CD14-positive monocyte (primary cell): ENCODE data around the gene SERTAD2. TPM values are rescaled to one million over a fixed set of nuclear protein-coding genes. Genes with fewer than 3 reads are reported as not detected.

Experiments
- DNase-seq, 3 donors: peaks; one replicate each; pipeline ENCODE4 v3.0.0-alpha.2; 2011 to 2022
- H2AFZ ChIP-seq: 2 replicates; pipeline ENCODE4 v1.6.0; 2012; ENCODE audit warnings: mild to moderate bottlenecking, low read depth, low read length, inconsistent platforms; ENCODE audit not compliant: insufficient read depth, poor library complexity, severe bottlenecking
- H3K27ac ChIP-seq, 2 donors: 1 replicate in 1 of 2; 2 replicates in 1 of 2; pipeline ENCODE4 v1.5.1; 2012 to 2013; ENCODE audit warnings: low read length in 2 of 2, control low read depth in 1 of 2, inconsistent platforms in 1 of 2, low read depth in 1 of 2, mild to moderate bottlenecking in 1 of 2
- H3K27me3 ChIP-seq, 2 donors: one replicate each; pipeline versions ENCODE4 v1.6.0 to v1.6.1; 2011 to 2013; ENCODE audit warnings: low read length in 2 of 2; ENCODE audit not compliant: control insufficient read depth in 2 of 2, insufficient read depth in 2 of 2
- H3K36me3 ChIP-seq, 2 donors: replicated peaks in 1 of 2; 1 replicate in 1 of 2; 2 replicates in 1 of 2; pipeline versions ENCODE4 v1.5.1 to v1.6.1; 2012 to 2013; ENCODE audit warnings: low read length in 2 of 2, control low read depth in 1 of 2, inconsistent platforms in 1 of 2, mild to moderate bottlenecking in 1 of 2; ENCODE audit not compliant: insufficient read depth in 2 of 2, control insufficient read depth in 1 of 2
- H3K4me1 ChIP-seq, 2 donors: 1 replicate in 1 of 2; 2 replicates in 1 of 2; pipeline versions ENCODE4 v1.5.1 to v1.6.1; 2012 to 2013; ENCODE audit warnings: low read length in 2 of 2, control low read depth in 1 of 2, inconsistent platforms in 1 of 2, mild to moderate bottlenecking in 1 of 2, moderate library complexity in 1 of 2; ENCODE audit not compliant: insufficient read depth in 2 of 2, control insufficient read depth in 1 of 2
- H3K4me2 ChIP-seq: replicated peaks from 2 replicates; pipeline ENCODE3; 2012; ENCODE audit warnings: low read length, moderate library complexity, mild to moderate bottlenecking; ENCODE audit not compliant: poor library complexity, severe bottlenecking; ENCODE audit errors: extremely low read depth
- H3K4me3 ChIP-seq, 3 experiments: fragments of 200-600 bp in 1 of 3; sonication (generic) in 1 of 3; replicated peaks in 1 of 3; 1 replicate in 2 of 3; 2 replicates in 1 of 3; pipeline ENCODE4 v1.5.1; 2011 to 2013; ENCODE audit warnings: low read length in 3 of 3, mild to moderate bottlenecking in 3 of 3, control low read depth in 2 of 3, low read depth in 2 of 3, inconsistent platforms in 1 of 3, moderate library complexity in 1 of 3
- H3K79me2 ChIP-seq: 2 replicates; pipeline ENCODE4 v1.6.0; 2012; ENCODE audit warnings: mild to moderate bottlenecking, control low read depth, inconsistent platforms, low read length, moderate library complexity; ENCODE audit not compliant: insufficient read depth
- H3K9ac ChIP-seq: 2 replicates; pipeline ENCODE4 v1.6.0; 2017; ENCODE audit warnings: low read length, mild to moderate bottlenecking; ENCODE audit not compliant: insufficient read depth, poor library complexity, severe bottlenecking
- H3K9me3 ChIP-seq, 2 donors: replicated peaks in 1 of 2; 1 replicate in 1 of 2; 2 replicates in 1 of 2; pipeline versions ENCODE4 v1.5.1 to v1.6.1; 2012 to 2013; ENCODE audit warnings: low read length in 2 of 2, control low read depth in 1 of 2; ENCODE audit not compliant: control insufficient read depth in 1 of 2, insufficient read depth in 1 of 2
- H4K20me1 ChIP-seq: 2 replicates; pipeline ENCODE4 v1.6.0; 2012; ENCODE audit warnings: mild to moderate bottlenecking, low read length, control low read depth, moderate library complexity; ENCODE audit not compliant: insufficient read depth
- H3K27ac Mint-ChIP-seq, 7 donors: one replicate each; pipeline ENCODE4 v1.8.0; 2020; ENCODE audit warnings: mild to moderate bottlenecking in 7 of 7, mixed read lengths in 7 of 7, moderate library complexity in 6 of 7, inconsistent platforms in 2 of 7
- H3K27me3 Mint-ChIP-seq, 3 donors: one replicate each; pipeline ENCODE4 v1.8.0; 2021 to 2022; ENCODE audit warnings: low read depth in 3 of 3, mild to moderate bottlenecking in 3 of 3, mixed read lengths in 3 of 3, moderate library complexity in 3 of 3, inconsistent platforms in 1 of 3
- H3K36me3 Mint-ChIP-seq, 2 donors: one replicate each; pipeline ENCODE4 v1.8.0; 2020; ENCODE audit warnings: mixed read lengths in 2 of 2, inconsistent platforms in 1 of 2, mild to moderate bottlenecking in 1 of 2
- H3K4me1 Mint-ChIP-seq: one replicate; pipeline ENCODE4 v1.8.0; 2020; ENCODE audit warnings: mild to moderate bottlenecking, mixed read lengths
- H3K4me3 Mint-ChIP-seq, 2 donors: one replicate each; pipeline ENCODE4 v1.8.0; 2020; ENCODE audit warnings: mild to moderate bottlenecking in 2 of 2, mixed read lengths in 2 of 2, moderate library complexity in 1 of 2
- H3K9me3 Mint-ChIP-seq, 7 donors: one replicate each; pipeline ENCODE4 v1.8.0; 2020 to 2022; ENCODE audit warnings: mixed read lengths in 7 of 7, mild to moderate bottlenecking in 6 of 7, moderate library complexity in 6 of 7, inconsistent platforms in 2 of 7
- WGBS: methylation state at CpG from one replicate; pipeline ENCODE4 v1.1.5; 2013; ENCODE audit warnings: missing lambda C conversion rate; ENCODE audit not compliant: insufficient coverage; 5-methylcytosine and 5-hydroxymethylcytosine counted together
- intact Hi-C, 2 donors: fragments of 100-400 bp; cut with micrococcal nuclease; formaldehyde crosslinking; loops; one replicate each; pipeline versions ENCODE4 v1.15.0 to v1.15.1; 2023
- polyA plus RNA-seq, 3 donors: library from polyadenylated mRNA; depleted of rRNA in 1 of 3; unstranded in 2 of 3; stranded (reverse) in 1 of 3; fragments of 300-500 nt in 2 of 3; fragments of >200 nt in 1 of 3; fragmentation: Illumina TruSeq in 2 of 3; gene quantifications; 1 replicate in 2 of 3; 2 replicates in 1 of 3; pipeline ENCODE4 v1.2.3, GENCODE V29; 2012 to 2021
- TF ChIP-seq, protein P1 (sequence below): fragments of 200-600 bp; IDR thresholded peaks from one replicate; pipeline ENCODE4 v1.8.0; 2022; ENCODE audit warnings: antibody characterized with exemption, mild to moderate bottlenecking

Gene SERTAD2
- polyA plus RNA-seq, 3 donors, result 8.5 to 68.7 (median 8.8) TPM

DNA sequence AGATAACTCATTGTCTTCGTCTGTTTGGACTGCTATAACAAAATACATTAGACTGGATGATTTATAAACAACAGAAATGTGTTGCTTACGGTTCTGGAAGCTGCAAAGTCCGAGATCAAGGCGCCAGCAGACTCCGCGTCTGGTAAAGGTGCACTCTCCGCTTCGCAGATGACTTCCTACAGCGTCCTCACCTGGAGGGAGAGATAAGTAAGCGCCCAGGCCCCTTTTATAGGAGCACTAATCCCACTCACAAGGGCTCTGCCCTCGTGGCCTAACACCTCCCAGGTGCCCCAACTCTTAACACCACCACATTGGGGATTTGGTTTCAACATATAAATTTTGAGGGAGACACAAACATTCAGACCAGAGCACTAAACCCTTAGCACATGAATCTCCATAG, 51.3 kb downstream of the SERTAD2 start:
- H3K36me3 Mint-ChIP-seq, result peaks cover 0 to 2% of the 10 kb centered on the region in 2 donors
- Histone ChIP-seq H2AFZ (no peak overlapping the region), H3K4me2 (no peak overlapping the region), H3K4me1 (peaks cover 11 to 12% of the 10 kb centered on the region in 2 donors), H3K27me3 (no peaks in the 10 kb centered on the region), H3K27ac (no peak overlapping the region), H3K9ac (no peak overlapping the region), H3K4me3 (no peak overlapping the region), H3K9me3 (peaks cover 0 to 3% of the 10 kb centered on the region in 2 donors), H3K36me3 (no peaks in the 10 kb centered on the region), H4K20me1 (no peaks in the 10 kb centered on the region), H3K79me2 (no peaks in the 10 kb centered on the region)
- WGBS, result 90% methylated on average over 4 of the region's 11 CpGs
- no peak overlapping the region for H3K4me3 Mint-ChIP-seq
- peaks cover 17% of the 10 kb centered on the region for H3K4me1 Mint-ChIP-seq
- intact Hi-C loops, result no loop called here
- TF ChIP-seq, protein P1, sequence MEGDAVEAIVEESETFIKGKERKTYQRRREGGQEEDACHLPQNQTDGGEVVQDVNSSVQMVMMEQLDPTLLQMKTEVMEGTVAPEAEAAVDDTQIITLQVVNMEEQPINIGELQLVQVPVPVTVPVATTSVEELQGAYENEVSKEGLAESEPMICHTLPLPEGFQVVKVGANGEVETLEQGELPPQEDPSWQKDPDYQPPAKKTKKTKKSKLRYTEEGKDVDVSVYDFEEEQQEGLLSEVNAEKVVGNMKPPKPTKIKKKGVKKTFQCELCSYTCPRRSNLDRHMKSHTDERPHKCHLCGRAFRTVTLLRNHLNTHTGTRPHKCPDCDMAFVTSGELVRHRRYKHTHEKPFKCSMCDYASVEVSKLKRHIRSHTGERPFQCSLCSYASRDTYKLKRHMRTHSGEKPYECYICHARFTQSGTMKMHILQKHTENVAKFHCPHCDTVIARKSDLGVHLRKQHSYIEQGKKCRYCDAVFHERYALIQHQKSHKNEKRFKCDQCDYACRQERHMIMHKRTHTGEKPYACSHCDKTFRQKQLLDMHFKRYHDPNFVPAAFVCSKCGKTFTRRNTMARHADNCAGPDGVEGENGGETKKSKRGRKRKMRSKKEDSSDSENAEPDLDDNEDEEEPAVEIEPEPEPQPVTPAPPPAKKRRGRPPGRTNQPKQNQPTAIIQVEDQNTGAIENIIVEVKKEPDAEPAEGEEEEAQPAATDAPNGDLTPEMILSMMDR, result no peak
- H3K9me3 Mint-ChIP-seq, result peaks cover 5 to 7% (median 6%) of the 10 kb centered on the region in 7 donors
- H3K27ac Mint-ChIP-seq, result no peak overlapping the region
- H3K27me3 Mint-ChIP-seq, result peaks cover 0 to 4% (median 2%) of the 10 kb centered on the region in 3 donors
- DNase-seq, result no peak

DNA sequence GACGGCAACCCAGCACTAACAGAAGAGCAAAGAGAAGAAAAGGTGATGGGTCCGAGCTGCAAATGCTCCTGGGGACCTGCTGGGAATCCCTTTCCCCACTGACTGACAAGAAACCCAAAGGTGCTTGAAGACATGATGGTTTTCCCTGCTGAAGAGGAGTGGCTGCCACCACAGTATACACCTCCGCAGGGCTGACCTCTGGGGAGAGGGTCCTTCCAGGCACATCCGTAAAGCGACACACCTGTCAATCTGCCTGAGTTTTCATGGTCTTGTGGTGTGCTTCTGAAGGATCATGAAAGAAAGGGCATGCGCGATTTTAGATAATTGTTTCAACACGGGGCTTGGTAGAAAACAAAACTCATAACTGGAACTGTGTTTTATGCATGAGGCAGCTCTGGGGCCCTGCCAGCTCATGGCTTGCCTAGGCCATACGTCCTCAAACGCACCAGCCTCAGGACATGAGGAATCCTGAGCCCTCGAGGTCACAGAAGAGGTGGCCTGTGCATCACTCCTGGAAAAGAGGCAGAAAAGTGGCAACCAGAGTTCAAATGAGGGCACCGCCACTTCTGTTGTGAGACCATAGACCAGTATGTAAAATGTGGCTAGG, 51.8 kb downstream of the SERTAD2 start:
- no peaks in the 10 kb centered on the region for H3K79me2 ChIP-seq
- intact Hi-C loops, result no loop called here
- WGBS, result 85% methylated on average over 10 of the region's 12 CpGs
- TF ChIP-seq, protein P1, result no peak
- H2AFZ ChIP-seq, result no peak overlapping the region
- peaks cover 0 to 3% of the 10 kb centered on the region in 2 donors for H3K9me3 ChIP-seq
- no peak overlapping the region for H3K4me3 Mint-ChIP-seq
- H3K4me1 Mint-ChIP-seq, result peaks cover 12% of the 10 kb centered on the region
- H3K36me3 Mint-ChIP-seq, result peaks cover 0 to 2% of the 10 kb centered on the region in 2 donors
- no peak overlapping the region for H3K27ac ChIP-seq
- H3K4me1 ChIP-seq, result peaks cover 5 to 6% of the 10 kb centered on the region in 2 donors
- H3K4me2 ChIP-seq, result no peak overlapping the region
- H4K20me1 ChIP-seq, result no peaks in the 10 kb centered on the region
- H3K4me3 ChIP-seq, result no peak overlapping the region
- peaks cover 5 to 7% (median 6%) of the 10 kb centered on the region in 7 donors for H3K9me3 Mint-ChIP-seq
- no peak overlapping the region for H3K9ac ChIP-seq
- peaks cover 0 to 4% (median 2%) of the 10 kb centered on the region in 3 donors for H3K27me3 Mint-ChIP-seq
- no peak for DNase-seq
- no peaks in the 10 kb centered on the region for H3K27me3 ChIP-seq
- H3K27ac Mint-ChIP-seq, result no peak overlapping the region
- no peaks in the 10 kb centered on the region for H3K36me3 ChIP-seq
